ENCODE results near the gene TGFB1.

DNA sequence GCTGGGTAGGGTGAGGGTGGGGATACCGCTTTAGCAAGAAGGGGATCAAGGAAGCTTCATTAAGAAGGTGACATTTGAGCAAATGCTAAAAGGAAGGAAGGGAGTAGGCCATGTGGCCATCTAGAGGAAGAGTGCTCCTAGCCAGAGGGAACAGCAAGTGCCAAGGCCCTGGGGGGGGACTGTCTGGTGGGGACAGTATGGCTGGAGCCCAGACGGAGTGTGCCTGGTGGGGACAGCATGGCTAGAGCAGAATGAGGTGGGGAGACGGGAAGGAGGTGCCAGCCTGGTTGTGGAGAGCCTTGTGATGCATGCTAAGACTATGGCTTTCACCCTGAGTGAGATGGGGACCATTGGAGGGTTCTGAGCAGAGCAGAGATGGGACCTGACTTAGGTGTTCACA, 2.1 kb upstream of the TGFB1 start:
- TF ChIP-seq EZH2 (IDR thresholded peaks at IDR 0.05) = no peak
- TF ChIP-seq EZH2phosphoT487 (IDR thresholded peaks at IDR 0.05; ENCODE audit: borderline replicate concordance) = no peak
- no peak for TF ChIP-seq POLR2A (IDR thresholded peaks at IDR 0.05; ENCODE audit: borderline replicate concordance, extremely low read depth, insufficient read depth, insufficient read length)
- TF ChIP-seq CTCF (IDR thresholded peaks at IDR 0.05 in 2 of 3, conservative IDR thresholded peaks at IDR 0.05 in 1 of 3; ENCODE audit: borderline replicate concordance in 1 of 3, insufficient read depth in 1 of 3, low read depth in 2 of 3, low read length in 2 of 3) = no peak
- TF ChIP-seq RAD21 (IDR thresholded peaks at IDR 0.05; ENCODE audit: low read depth) = no peak
- TF ChIP-seq SP1 (IDR thresholded peaks at IDR 0.05; ENCODE audit: low read depth) = no peak
- no peak for TF ChIP-seq ELF1 (IDR thresholded peaks at IDR 0.05; ENCODE audit: borderline replicate concordance, low read depth)
